ENCODE measurements around the gene SUN2. TPM values are rescaled to one million over a fixed set of nuclear protein-coding genes. Genes with fewer than 3 reads are reported as not detected.

SUN2 gene
- total and polyA plus RNA-seq, 2 of the 13 experiments (the other 11 are each of a cell fraction or from before 2014, with no cell fraction given): 45.6 to 56.6 TPM

DNA sequence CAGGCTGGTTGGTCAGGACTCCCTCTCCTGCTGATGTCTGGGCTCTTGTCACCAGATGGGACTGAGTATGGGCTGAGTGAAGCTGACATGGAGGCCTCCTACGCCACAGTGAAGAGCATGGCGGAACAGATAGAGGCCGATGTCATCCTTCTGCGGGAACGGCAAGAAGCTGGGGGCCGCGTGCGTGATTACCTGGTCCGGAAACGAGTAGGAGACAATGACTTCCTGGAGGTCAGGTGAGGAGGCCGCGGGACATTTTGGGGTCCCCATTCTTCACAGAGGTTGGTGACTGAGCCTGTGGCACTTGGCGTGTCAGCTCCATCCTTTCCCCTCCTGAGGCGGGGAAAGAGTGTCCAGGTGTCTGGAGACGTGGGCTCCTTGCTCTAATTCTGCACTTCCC lies 39.9 kb downstream of the SUN2 start (continued):
- TF ChIP-seq, protein P1, sequence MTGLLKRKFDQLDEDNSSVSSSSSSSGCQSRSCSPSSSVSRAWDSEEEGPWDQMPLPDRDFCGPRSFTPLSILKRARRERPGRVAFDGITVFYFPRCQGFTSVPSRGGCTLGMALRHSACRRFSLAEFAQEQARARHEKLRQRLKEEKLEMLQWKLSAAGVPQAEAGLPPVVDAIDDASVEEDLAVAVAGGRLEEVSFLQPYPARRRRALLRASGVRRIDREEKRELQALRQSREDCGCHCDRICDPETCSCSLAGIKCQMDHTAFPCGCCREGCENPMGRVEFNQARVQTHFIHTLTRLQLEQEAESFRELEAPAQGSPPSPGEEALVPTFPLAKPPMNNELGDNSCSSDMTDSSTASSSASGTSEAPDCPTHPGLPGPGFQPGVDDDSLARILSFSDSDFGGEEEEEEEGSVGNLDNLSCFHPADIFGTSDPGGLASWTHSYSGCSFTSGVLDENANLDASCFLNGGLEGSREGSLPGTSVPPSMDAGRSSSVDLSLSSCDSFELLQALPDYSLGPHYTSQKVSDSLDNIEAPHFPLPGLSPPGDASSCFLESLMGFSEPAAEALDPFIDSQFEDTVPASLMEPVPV (CRISPR knock-in tag; IDR thresholded peaks at IDR 0.05): no peak

DNA sequence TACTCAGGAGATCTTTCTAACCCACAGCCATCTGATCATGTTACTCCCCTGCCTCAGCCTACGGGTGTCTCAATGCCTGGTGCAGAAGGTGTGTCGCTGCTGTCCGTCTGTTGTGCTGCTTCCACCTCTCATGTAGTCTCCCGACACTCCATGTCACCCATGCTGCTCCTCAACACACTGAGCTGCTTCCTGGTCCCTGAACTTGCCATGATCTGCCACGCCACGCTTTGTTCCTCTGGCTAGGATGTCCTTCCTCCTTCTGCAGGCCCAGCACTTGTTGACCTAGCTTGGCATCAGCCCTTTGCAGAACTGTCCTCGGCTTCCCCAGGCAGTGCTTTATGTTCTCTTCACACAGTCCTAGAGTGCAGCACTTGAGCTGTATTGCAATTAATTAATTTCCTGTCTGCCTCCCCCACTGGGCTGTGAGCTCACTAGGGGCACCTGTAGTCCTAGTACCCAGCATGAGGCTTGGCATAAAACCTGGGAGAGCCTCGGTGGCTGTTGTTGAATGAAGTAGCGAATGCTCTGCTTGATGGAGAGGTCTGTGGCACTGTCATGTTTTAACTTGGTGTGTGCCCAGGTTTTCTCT lies 40.5 kb downstream of the SUN2 start:
- H3K4me1 ChIP-seq (ENCODE audit: insufficient read depth, low read length): no peaks in the 10 kb centered on the region
- ATAC-seq (no peak), FAIRE-seq (no peak), DNase-seq (ENCODE audit: low spot score) (no peak)
- intact Hi-C loops (cut with micrococcal nuclease; ENCODE audit: unreplicated experiment): no loop called here
- TF ChIP-seq ZNF768 (CRISPR knock-in tag; IDR thresholded peaks at IDR 0.05) (no peak), HNRNPUL1 (IDR thresholded peaks at IDR 0.05; ENCODE audit: low read depth, low read length) (no peak), ZNF792 (CRISPR knock-in tag; IDR thresholded peaks at IDR 0.05) (no peak), MED13 (CRISPR knock-in tag; IDR thresholded peaks at IDR 0.05) (no peak), RORA (CRISPR knock-in tag; IDR thresholded peaks at IDR 0.05) (no peak), NCOR1 (IDR thresholded peaks at IDR 0.05; ENCODE audit: borderline replicate concordance, low read length) (no peak), ZNF776 (CRISPR knock-in tag; IDR thresholded peaks at IDR 0.05) (no peak), ZNF577 (CRISPR knock-in tag; IDR thresholded peaks at IDR 0.05; ENCODE audit: borderline replicate concordance, low read depth) (no peak)
- TF ChIP-seq, protein P2, sequence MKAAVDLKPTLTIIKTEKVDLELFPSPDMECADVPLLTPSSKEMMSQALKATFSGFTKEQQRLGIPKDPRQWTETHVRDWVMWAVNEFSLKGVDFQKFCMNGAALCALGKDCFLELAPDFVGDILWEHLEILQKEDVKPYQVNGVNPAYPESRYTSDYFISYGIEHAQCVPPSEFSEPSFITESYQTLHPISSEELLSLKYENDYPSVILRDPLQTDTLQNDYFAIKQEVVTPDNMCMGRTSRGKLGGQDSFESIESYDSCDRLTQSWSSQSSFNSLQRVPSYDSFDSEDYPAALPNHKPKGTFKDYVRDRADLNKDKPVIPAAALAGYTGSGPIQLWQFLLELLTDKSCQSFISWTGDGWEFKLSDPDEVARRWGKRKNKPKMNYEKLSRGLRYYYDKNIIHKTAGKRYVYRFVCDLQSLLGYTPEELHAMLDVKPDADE (CRISPR knock-in tag; IDR thresholded peaks at IDR 0.05): no peak
- TF ChIP-seq, protein P3, sequence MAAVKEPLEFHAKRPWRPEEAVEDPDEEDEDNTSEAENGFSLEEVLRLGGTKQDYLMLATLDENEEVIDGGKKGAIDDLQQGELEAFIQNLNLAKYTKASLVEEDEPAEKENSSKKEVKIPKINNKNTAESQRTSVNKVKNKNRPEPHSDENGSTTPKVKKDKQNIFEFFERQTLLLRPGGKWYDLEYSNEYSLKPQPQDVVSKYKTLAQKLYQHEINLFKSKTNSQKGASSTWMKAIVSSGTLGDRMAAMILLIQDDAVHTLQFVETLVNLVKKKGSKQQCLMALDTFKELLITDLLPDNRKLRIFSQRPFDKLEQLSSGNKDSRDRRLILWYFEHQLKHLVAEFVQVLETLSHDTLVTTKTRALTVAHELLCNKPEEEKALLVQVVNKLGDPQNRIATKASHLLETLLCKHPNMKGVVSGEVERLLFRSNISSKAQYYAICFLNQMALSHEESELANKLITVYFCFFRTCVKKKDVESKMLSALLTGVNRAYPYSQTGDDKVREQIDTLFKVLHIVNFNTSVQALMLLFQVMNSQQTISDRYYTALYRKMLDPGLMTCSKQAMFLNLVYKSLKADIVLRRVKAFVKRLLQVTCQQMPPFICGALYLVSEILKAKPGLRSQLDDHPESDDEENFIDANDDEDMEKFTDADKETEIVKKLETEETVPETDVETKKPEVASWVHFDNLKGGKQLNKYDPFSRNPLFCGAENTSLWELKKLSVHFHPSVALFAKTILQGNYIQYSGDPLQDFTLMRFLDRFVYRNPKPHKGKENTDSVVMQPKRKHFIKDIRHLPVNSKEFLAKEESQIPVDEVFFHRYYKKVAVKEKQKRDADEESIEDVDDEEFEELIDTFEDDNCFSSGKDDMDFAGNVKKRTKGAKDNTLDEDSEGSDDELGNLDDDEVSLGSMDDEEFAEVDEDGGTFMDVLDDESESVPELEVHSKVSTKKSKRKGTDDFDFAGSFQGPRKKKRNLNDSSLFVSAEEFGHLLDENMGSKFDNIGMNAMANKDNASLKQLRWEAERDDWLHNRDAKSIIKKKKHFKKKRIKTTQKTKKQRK (IDR thresholded peaks at IDR 0.05; ENCODE audit: low read length): no peak
- TF ChIP-seq, protein P4, sequence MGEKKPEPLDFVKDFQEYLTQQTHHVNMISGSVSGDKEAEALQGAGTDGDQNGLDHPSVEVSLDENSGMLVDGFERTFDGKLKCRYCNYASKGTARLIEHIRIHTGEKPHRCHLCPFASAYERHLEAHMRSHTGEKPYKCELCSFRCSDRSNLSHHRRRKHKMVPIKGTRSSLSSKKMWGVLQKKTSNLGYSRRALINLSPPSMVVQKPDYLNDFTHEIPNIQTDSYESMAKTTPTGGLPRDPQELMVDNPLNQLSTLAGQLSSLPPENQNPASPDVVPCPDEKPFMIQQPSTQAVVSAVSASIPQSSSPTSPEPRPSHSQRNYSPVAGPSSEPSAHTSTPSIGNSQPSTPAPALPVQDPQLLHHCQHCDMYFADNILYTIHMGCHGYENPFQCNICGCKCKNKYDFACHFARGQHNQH (CRISPR knock-in tag; IDR thresholded peaks at IDR 0.05): no peak
- no peak overlapping the region for H3K4me2 ChIP-seq (ENCODE audit: low read depth, low read length)
- ChIA-PET POLR2A (interaction anchor here (0.8 kb wide), 1 partner anchor 10 kb away, joined by 4 read pairs; the partner anchor contains the start of gene GTPBP1), CTCF (ENCODE audit: low intra/inter-chr PET ratio, low total read pairs) (no interaction called here)
- WGBS (ENCODE audit: low lambda C conversion rate): 96% methylated on average over 9 of the region's 9 CpGs
- H3K9ac ChIP-seq (ENCODE audit: insufficient read depth, low read depth, low read length): no peak overlapping the region
- in situ Hi-C loops (cut with HindIII; ENCODE audit: extremely low pct_ligation_motif_present, low pct_unique_long_range_greater_than_20kb): no loop called here
- H3K27me3 ChIP-seq (ENCODE audit: control insufficient read depth in 1 of 2, insufficient read depth in 2 of 2, low read length in 2 of 2): no peaks in the 10 kb centered on the region
- H3K27ac ChIP-seq (ENCODE audit: extremely low read length, insufficient read depth, low read length): no peak overlapping the region
- no peaks in the 10 kb centered on the region for H3K9me3 ChIP-seq (ENCODE audit: low read length)
- no peak overlapping the region for H3K4me3 ChIP-seq (replicated peaks in 1 of 3; ENCODE audit: insufficient read depth in 1 of 3, low read depth in 2 of 3, low read length in 3 of 3)
- H3K79me2 ChIP-seq (ENCODE audit: insufficient read depth, low read length): peaks cover 55% of the 10 kb centered on the region
- peaks cover 38 to 55% of the 10 kb centered on the region in 2 experiments for H3K36me3 ChIP-seq (replicated peaks in 1 of 2; ENCODE audit: control insufficient read depth in 1 of 2, insufficient read depth in 2 of 2, low read length in 2 of 2)
- peaks cover 51% of the 10 kb centered on the region for H4K20me1 ChIP-seq (ENCODE audit: insufficient read depth, low read length)
- no TSS peak for BruUV-seq (replicated peaks)
- H2AFZ ChIP-seq (ENCODE audit: low read length): no peak overlapping the region

Data from HepG2 (cell line).